K562 (cell line): ENCODE data around the gene MBL2. TPM values are rescaled to one million over a fixed set of nuclear protein-coding genes. Genes with fewer than 3 reads are reported as not detected.

Experiments
- ATAC-seq: fragments of 200-7000 bp; cut with Tn5 transposase; 3 replicates; pipeline ENCODE4 v1.9.1; 2020; ENCODE audit warnings: moderate library complexity
- BruUV-seq: library from RNA; stranded (reverse); fragments of 400-500 nt; replicated peaks from 2 replicates; lab custom pipeline; 2021; lab: Mats Ljungman, UMichigan
- CTCF ChIA-PET: fragments of 300-600 bp; formaldehyde crosslinking; extraction: SDS; loops from one replicate; lab custom pipeline; 2021; ENCODE audit warnings: low intra/inter-chr PET ratio; lab: Yijun Ruan, JAX
- POLR2A ChIA-PET: fragments of 300-600, 350-650 bp; sonication (Branson Sonifier 250); formaldehyde crosslinking; extraction: SDS; loops from one replicate; lab custom pipeline; 2021; ENCODE audit warnings: antibody characterized with exemption, inconsistent platforms; lab: Yijun Ruan, JAX
- DNase-seq, 4 experiments: peaks; one replicate each; pipeline versions ENCODE4 v3.0.0 to v3.0.0-alpha.2; 2011 to 2018; ENCODE audit warnings: low spot score in 3 of 4, mixed read lengths in 3 of 4; ENCODE audit errors: extremely low read depth in 1 of 4
- FAIRE-seq: peaks from 2 replicates; lab custom pipeline; 2011; peaks lifted over from hg19 to GRCh38; lab: Jason Lieb, UNC
- H2AFZ ChIP-seq: 2 replicates; pipeline ENCODE4 v1.6.0; 2011; ENCODE audit warnings: low read depth, low read length, control low read depth, inconsistent platforms
- H3K27ac ChIP-seq: fragments of 200-600 bp; 3 replicates; pipeline ENCODE4 v1.8.0; 2011; ENCODE audit warnings: low read depth, mild to moderate bottlenecking, control low read depth, inconsistent platforms, low read length, moderate library complexity, mixed read lengths; ENCODE audit errors: extremely low read depth
- H3K27me3 ChIP-seq, 2 experiments: fragments of 300-600 bp in 1 of 2; 2 replicates in 1 of 2; 3 replicates in 1 of 2; pipeline versions ENCODE4 v1.6.0 to v1.8.0; 2011; ENCODE audit warnings: inconsistent platforms in 2 of 2, low read length in 2 of 2, mild to moderate bottlenecking in 1 of 2, mixed read lengths in 1 of 2, moderate library complexity in 1 of 2; ENCODE audit not compliant: control insufficient read depth in 2 of 2, insufficient read depth in 2 of 2
- H3K36me3 ChIP-seq: fragments of 300-600 bp; 3 replicates; pipeline ENCODE4 v1.8.0; 2011; ENCODE audit warnings: mild to moderate bottlenecking, low read length, inconsistent platforms; ENCODE audit not compliant: control insufficient read depth, insufficient read depth
- H3K4me1 ChIP-seq, 2 experiments: fragments of 200-600 bp in 1 of 2; replicated peaks in 1 of 2; 2 replicates in 1 of 2; 3 replicates in 1 of 2; pipeline versions ENCODE4 v1.5.1 to v1.8.0; 2011; ENCODE audit warnings: inconsistent platforms in 2 of 2, low read length in 2 of 2, mild to moderate bottlenecking in 1 of 2, mixed read lengths in 1 of 2, moderate library complexity in 1 of 2; ENCODE audit not compliant: control insufficient read depth in 2 of 2, insufficient read depth in 2 of 2
- H3K4me2 ChIP-seq: 2 replicates; pipeline ENCODE4 v1.6.1; 2011; ENCODE audit warnings: low read length, control low read depth, inconsistent platforms, mixed read lengths; ENCODE audit not compliant: insufficient read depth
- H3K4me3 ChIP-seq: fragments of 200-600 bp; sonication (generic), shearing (Covaris generic); 2 replicates; pipeline ENCODE4 v1.5.1; 2016; ENCODE audit warnings: control low read depth, inconsistent platforms
- H3K79me2 ChIP-seq: fragments of 200-600 bp; 3 replicates; pipeline ENCODE4 v1.8.0; 2011; ENCODE audit warnings: low read length, inconsistent platforms; ENCODE audit not compliant: control insufficient read depth, insufficient read depth
- H3K9ac ChIP-seq, 2 experiments: 2 replicates each; pipeline versions ENCODE4 v1.6.0 to v1.6.1; 2011; ENCODE audit warnings: low read depth in 2 of 2, low read length in 2 of 2, control low read depth in 1 of 2, inconsistent platforms in 1 of 2, mild to moderate bottlenecking in 1 of 2, mixed read lengths in 1 of 2; ENCODE audit not compliant: insufficient read depth in 1 of 2
- H3K9me1 ChIP-seq: one replicate; pipeline ENCODE4 v1.6.0; 2011; ENCODE audit warnings: inconsistent platforms, mild to moderate bottlenecking, low read length, moderate library complexity; ENCODE audit not compliant: control insufficient read depth, insufficient read depth
- H3K9me3 ChIP-seq: replicated peaks from 2 replicates; pipeline ENCODE4 v1.5.1; 2011; ENCODE audit warnings: low read depth, low read length, inconsistent platforms; ENCODE audit not compliant: control insufficient read depth, insufficient read depth
- H4K20me1 ChIP-seq: replicated peaks from 2 replicates; pipeline ENCODE4 v1.6.1; 2011; ENCODE audit warnings: low read length, inconsistent platforms, mixed read lengths; ENCODE audit not compliant: control insufficient read depth, insufficient read depth
- ARNT ChIP-seq, 2 experiments: fragments of 450-650 bp; IDR thresholded peaks; 2 replicates each; pipeline ENCODE4 v1.6.1; 2016; ENCODE audit warnings: mild to moderate bottlenecking in 1 of 2
- CC2D1A ChIP-seq: fragments of 450-650 bp; IDR thresholded peaks from 2 replicates; pipeline ENCODE4 v1.6.1; 2017; ENCODE audit warnings: mild to moderate bottlenecking
- HES1 ChIP-seq: fragments of 450-650 bp; IDR thresholded peaks from 2 replicates; pipeline ENCODE4 v1.6.1; 2016; ENCODE audit warnings: low read depth, mild to moderate bottlenecking, moderate library complexity
- MLLT1 ChIP-seq, 2 experiments: fragments of 450-650 bp; IDR thresholded peaks; 2 replicates each; pipeline ENCODE4 v1.6.1; 2016
- NKRF ChIP-seq: fragments of 450-650 bp; IDR thresholded peaks from 2 replicates; pipeline ENCODE4 v1.6.1; 2016; ENCODE audit warnings: borderline replicate concordance
- RHOXF2B ChIP-seq: fragments of 250-450 bp; sonication (Bioruptor Pico); conservative IDR thresholded peaks from 2 replicates; pipeline ENCODE4 v1.5.1; 2021
- THAP7 ChIP-seq: fragments of 250-450 bp; sonication (Bioruptor Pico); IDR thresholded peaks from 2 replicates; pipeline ENCODE4 v1.5.0; 2021
- ZMIZ1 ChIP-seq, 2 experiments: fragments of 150-350 bp in 1 of 2; IDR thresholded peaks; 2 replicates each; pipeline ENCODE4 v1.6.1; 2012 to 2016; ENCODE audit warnings: low read depth in 2 of 2, low read length in 2 of 2, mild to moderate bottlenecking in 1 of 2, moderate library complexity in 1 of 2
- ZNF24 ChIP-seq: fragments of 450-650 bp; IDR thresholded peaks from 2 replicates; pipeline ENCODE4 v1.6.1; 2016
- WGBS: fragments of 100-300 bp; shearing (Covaris generic); methylation state at CpG from one replicate; pipeline ENCODE4 v1.1.6; 2016; ENCODE audit warnings: low coverage, mixed read lengths; ENCODE audit not compliant: insufficient coverage; ENCODE audit errors: missing lambda C conversion rate; 5-methylcytosine and 5-hydroxymethylcytosine counted together
- in situ Hi-C: fragments of 300-500 bp; cut with MboI; formaldehyde crosslinking; loops from 4 replicates; pipeline ENCODE4 v1.15.0; 2018; ENCODE audit warnings: inconsistent platforms, mixed read lengths
- intact Hi-C: fragments of 100-400 bp; cut with micrococcal nuclease; formaldehyde crosslinking; loops from 2 replicates; pipeline ENCODE4 v1.14.2; 2022
- polyA plus RNA-seq, 8 experiments: library from polyadenylated mRNA; depleted of rRNA in 4 of 8; stranded (reverse) in 5 of 8; unstranded in 3 of 8; fragments of >200 nt; fragmentation: Nextera tagmentation in 2 of 8; fragmentation: Illumina TruSeq in 1 of 8; extraction: Ambion mirVana in 2 of 8; extraction: Trizol in 1 of 8; gene quantifications; 2 replicates each; pipeline versions ENCODE4 v1.2.1 to v1.2.3, GENCODE V29; 2011 to 2014; ENCODE audit warnings: inconsistent platforms in 1 of 8, missing spikeins in 1 of 8
- total RNA-seq, 7 experiments: library from RNA; depleted of rRNA in 6 of 7; stranded (reverse); fragments of >200 nt in 6 of 7; fragmentation: Illumina TruSeq in 2 of 7; extraction: Trizol in 2 of 7; gene quantifications; 2 replicates each; pipeline versions ENCODE4 v1.2.1 to v1.2.3, GENCODE V29; 2011 to 2021; ENCODE audit warnings: low replicate concordance in 1 of 7

MBL2 gene
- total and polyA plus RNA-seq, 9 of the 15 experiments (the other 6 are each of a cell fraction or from before 2014, with no cell fraction given) = not detected

- H3K36me3 ChIP-seq = no peaks in the 10 kb centered on the region
- BruUV-seq = no TSS peak
- no peak for DNase-seq
- no peaks in the 10 kb centered on the region for H3K9me3 ChIP-seq
- TF ChIP-seq ZMIZ1 (IDR thresholded peaks at IDR 0.05; ENCODE audit: low read depth in 2 of 2, low read length in 2 of 2) (no peak), ARNT (IDR thresholded peaks at IDR 0.05) (no peak), RHOXF2B (CRISPR knock-in tag) (no peak), ZNF24 (no peak), CC2D1A (no peak), MLLT1 (IDR thresholded peaks at IDR 0.05) (no peak), THAP7 (CRISPR knock-in tag) (no peak), NKRF (no peak), HES1 (no peak)
- TF ChIP-seq, all 486 proteins: peak for 0
- no peak overlapping the region for H3K27ac ChIP-seq
- H3K9me1 ChIP-seq = no peaks in the 10 kb centered on the region
- intact Hi-C loops = loop anchor here (10.0 kb wide), 1 partner anchor 1781 kb away; no protein-coding TSS in a partner anchor
- FAIRE-seq (no peak), ATAC-seq (no peak)
- H2AFZ ChIP-seq = no peak overlapping the region
- no peaks in the 10 kb centered on the region for H3K4me1 ChIP-seq
- 0% methylated on average over 5 of the region's 5 CpGs for WGBS
- H3K4me2 ChIP-seq = no peak overlapping the region
- H3K27me3 ChIP-seq = no peaks in the 10 kb centered on the region
- H3K9ac ChIP-seq = no peak overlapping the region
- in situ Hi-C loops = no loop called here
- H3K4me3 ChIP-seq = no peak overlapping the region
- POLR2A ChIA-PET = interaction anchor here (0.6 kb wide), 1 partner anchor 9 kb away, joined by 3 read pairs; no protein-coding TSS in a partner anchor
- H3K79me2 ChIP-seq = no peaks in the 10 kb centered on the region
- H4K20me1 ChIP-seq = no peaks in the 10 kb centered on the region
- CTCF ChIA-PET = no interaction called here
These were observed 13.5 kb upstream of the MBL2 start for GRCh38 chr10:52786098-52786497.
